Left hindlimb (tissue), 1 donor: ENCODE results near the gene GOLGA6L22.
"Not testable (repeated sequence)": the region's sequence is repeated elsewhere in the genome, so short reads cannot be mapped to it uniquely, and the experiment has no call there.

Experiments used
- DNase-seq: peaks from one replicate; pipeline ENCODE4 v3.0.0-alpha.2; 2018

The GOLGA6L22 gene

DNA sequence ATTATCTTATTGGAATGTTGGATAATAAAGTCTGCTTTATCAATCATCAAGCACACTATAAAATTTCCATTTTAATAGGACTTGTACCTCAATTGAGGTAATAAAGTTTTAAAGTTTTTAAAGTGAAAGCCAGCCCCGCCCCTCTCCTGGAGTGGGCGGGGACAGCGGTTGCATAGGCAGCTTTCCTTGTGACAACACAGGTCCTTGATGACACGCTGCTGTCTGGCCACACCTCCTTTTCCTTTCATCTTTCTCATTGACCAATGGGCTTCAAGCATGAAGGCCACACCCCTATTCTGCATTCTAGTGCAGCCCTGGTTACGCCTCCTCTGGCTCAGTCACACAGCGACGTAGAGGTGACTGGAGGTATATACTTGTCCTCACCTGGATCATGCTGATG, at the start of gene GOLGA6L22:
Gene GOLGA6L22, plus strand, starts transcription at position 301 of the 400 bp plus-strand sequence. Its CDS starts 91 bp downstream, at position 392.
- not testable (repeated sequence) for DNase-seq

DNA sequence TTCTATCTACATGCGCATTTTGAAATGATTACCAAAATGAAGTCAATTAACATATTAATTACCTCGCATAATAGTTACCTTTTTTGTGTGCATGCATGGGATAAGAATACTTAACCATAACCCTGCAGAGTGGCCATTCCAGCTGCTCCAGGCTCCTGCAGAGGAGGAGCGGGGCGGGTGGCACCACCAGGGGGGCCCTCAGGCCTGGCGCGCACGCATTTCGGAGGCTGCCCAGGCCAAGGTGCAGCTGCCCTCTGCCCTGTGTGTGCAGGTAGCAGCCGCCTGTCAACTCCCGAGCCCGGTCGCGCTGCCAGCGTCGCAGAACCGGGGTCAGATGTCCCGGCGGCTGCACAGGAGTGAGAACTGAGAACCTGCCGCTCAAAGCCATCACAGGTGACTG, 41.4 kb upstream of the GOLGA6L22 start:
- DNase-seq, result not testable (repeated sequence)

DNA sequence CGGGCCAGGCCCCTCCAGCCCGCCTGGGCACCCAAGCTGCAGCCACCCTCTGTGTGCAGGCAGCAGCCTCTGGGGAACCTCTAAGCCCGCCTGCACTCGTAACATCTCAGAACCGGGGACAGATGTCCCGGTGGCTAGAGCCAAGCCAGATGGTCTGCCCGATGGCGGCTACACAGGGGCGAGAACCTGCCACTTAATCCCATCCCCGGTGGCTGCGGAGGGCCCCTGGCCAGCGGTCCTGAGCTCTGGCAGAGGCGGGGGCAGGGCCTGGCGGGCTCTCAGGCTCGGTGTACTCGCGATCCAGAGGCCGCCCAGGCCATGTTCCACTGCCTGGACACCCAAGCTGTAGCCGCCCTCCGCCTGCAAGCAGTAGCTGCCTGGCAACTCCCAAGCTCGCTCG, 40.9 kb upstream of the GOLGA6L22 start:
- not testable (repeated sequence) for DNase-seq

DNA sequence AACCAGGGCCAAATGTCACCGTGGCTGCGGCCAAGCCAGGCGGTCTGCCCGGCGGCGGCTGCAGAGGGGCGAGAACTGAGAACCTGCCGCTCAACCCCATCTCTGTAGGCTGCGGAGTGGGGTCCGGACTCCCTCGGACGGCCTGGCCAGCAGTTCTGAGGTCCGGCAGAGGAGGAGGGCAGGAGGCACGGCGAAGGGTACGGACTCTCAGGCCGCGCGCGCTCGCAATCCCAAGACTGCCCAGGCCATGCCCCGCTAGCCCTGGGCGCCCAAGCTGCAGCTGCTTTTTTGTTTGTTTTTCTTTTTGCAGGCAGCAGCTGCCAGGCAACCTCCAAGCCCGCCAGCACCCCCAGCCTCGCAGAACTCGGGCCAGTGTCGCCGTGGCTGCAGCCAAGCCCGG, 40.5 kb upstream of the GOLGA6L22 start:
- not testable (repeated sequence) for DNase-seq

GRCh38 chr15:22418666-22419065, 40.0 kb upstream of the GOLGA6L22 start:
- DNase-seq, result not testable (repeated sequence)

- DNase-seq, result not testable (repeated sequence)
These were observed 38.4 kb upstream of the GOLGA6L22 start for GRCh38 chr15:22420340-22420739.

- not testable (repeated sequence) for DNase-seq
These were observed 29.3 kb upstream of the GOLGA6L22 start for GRCh38 chr15:22429426-22429825.

DNA sequence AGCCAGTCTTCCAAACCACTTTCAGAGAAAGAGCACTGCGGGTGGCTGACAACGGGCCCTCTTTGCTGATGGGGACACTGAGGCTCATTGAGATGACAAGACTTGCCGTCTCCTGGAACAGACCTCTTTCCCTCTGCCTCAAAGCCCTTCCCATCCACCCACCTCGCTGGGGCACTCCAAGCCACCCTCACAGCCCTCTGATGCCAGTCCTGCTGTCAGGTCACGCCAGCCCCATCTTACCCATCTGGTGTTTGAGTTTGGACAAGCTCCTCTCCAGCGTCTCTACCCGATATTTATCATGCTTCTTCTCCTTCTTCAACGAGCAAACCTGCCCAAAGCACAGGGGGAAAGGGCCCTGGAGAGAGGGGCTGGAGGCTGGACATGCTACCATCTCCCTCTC, 27.0 kb upstream of the GOLGA6L22 start:
- DNase-seq, result not testable (repeated sequence)

DNA sequence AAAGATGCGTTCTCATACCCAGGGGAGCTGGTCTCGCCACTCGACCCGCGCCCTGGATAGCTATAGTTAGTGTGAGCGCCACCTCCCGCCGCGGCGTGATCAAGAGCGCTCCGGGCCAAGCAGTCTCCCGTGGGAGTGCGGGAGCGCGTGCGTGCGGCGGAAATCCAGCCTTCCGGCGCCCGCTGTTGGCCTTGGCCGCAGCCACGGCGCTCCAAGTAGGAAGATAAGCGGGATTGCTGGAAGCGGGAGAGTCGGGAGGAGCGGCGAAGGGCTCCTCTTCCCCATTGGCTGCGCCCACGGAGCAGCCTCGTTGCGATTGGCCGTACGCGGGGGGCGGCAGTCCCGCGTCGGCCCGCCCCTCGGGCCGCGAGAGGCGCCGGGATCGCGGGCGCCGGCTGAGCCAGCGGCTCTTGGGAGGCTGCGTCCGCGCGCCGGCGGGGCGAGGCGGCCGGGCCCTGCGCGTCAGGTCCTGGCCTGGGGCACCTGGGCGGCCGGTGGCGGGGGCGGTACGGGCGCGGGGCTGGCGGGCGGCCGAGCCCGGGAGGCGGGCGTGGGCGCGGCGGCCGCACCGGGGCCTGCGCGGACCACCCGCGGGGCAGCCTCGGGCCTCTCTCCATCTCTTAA, 35.9 kb downstream of the GOLGA6L22 start:
- peak; percentile 66 for DNase-seq

DNA sequence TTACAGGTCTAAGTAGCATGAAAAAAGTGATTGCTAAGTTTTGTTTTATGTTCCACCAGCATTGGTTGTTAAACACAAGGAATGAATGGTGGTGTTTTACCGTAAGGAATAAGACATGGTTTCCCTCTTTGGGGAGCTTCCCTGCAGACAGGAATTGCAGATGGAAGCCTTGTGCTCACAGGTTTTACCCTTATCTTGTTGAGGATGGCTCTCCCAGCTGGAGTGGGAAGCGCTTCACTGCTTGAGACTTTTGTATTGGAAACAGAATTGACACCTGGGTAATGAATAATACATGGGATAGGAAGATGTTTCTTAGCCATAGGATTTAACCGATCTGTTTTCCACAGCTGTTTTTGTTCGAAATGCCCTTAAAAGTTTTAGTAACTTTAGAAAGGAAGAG, 38.5 kb downstream of the GOLGA6L22 start:
- not testable (repeated sequence) for DNase-seq

DNA sequence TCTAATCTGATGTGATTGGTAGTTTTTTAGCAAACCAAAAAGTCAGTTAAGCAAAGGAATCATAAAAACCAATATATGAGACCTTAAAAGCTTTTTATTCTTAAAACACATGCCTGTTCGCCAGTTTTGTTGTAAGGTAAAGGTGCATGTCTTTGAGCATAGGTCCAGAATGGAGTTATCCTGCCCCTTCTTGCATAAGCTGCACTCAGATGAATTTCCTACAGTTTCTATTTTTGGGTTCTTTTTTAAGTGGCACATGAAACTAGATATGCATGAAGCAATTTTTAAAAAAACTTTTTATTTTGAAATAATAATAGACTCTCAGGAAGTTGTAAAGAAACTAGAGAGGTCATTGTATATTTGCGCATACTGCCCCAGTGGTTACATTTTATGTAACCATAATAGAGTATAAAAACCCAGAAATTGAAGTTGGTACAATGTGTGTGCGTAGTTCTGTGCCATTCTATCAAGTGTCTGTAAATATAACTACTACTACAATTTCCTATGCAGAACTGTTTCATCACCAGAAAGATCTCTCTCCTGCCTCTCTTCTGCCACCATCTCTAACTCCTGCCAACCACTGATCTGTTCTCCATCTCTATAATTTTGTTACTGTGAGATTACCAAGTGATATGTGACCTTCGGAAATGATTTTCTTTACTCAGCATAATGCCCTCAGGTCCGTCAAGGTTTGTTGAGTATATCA, 39.7 kb downstream of the GOLGA6L22 start:
- DNase-seq, result not testable (repeated sequence)

GRCh38 chr15:22502272-22502671, 43.6 kb downstream of the GOLGA6L22 start:
- DNase-seq, result not testable (repeated sequence)

GRCh38 chr15:22506959-22507358, 48.3 kb downstream of the GOLGA6L22 start:
- DNase-seq, result not testable (repeated sequence)

- not testable (repeated sequence) for DNase-seq
These were observed 57.4 kb downstream of the GOLGA6L22 start for GRCh38 chr15:22516140-22516539.
